ENCODE measurements around the gene PALD1.

DNA sequence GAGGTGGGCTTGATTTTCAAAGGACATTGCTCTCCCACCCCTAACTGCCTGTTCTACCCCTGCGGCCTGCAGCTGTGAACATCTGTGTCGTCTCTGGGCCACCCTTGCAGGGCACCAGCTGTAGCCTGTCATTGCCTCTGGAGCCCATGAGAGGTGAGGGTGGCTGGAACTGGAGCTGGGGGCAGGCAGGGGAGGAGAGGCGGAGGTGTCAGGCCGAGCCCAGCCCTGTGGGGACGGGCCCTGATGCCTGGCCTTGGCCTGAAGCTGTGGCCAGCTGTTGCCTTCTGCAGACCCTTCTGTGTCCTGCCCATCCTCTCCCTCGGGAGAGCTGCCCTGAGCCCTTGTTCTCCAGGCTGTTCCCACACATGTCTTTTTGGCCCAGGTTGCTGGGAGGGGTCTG, 44.5 kb downstream of the PALD1 start:
- TF ChIP-seq FOSL2 (IDR thresholded peaks at IDR 0.05; ENCODE audit: borderline replicate concordance, low read depth) = no peak
- TF ChIP-seq, protein P1, sequence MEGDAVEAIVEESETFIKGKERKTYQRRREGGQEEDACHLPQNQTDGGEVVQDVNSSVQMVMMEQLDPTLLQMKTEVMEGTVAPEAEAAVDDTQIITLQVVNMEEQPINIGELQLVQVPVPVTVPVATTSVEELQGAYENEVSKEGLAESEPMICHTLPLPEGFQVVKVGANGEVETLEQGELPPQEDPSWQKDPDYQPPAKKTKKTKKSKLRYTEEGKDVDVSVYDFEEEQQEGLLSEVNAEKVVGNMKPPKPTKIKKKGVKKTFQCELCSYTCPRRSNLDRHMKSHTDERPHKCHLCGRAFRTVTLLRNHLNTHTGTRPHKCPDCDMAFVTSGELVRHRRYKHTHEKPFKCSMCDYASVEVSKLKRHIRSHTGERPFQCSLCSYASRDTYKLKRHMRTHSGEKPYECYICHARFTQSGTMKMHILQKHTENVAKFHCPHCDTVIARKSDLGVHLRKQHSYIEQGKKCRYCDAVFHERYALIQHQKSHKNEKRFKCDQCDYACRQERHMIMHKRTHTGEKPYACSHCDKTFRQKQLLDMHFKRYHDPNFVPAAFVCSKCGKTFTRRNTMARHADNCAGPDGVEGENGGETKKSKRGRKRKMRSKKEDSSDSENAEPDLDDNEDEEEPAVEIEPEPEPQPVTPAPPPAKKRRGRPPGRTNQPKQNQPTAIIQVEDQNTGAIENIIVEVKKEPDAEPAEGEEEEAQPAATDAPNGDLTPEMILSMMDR (IDR thresholded peaks at IDR 0.05) = no peak
- TF ChIP-seq, protein P2, sequence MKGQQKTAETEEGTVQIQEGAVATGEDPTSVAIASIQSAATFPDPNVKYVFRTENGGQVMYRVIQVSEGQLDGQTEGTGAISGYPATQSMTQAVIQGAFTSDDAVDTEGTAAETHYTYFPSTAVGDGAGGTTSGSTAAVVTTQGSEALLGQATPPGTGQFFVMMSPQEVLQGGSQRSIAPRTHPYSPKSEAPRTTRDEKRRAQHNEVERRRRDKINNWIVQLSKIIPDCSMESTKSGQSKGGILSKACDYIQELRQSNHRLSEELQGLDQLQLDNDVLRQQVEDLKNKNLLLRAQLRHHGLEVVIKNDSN (IDR thresholded peaks at IDR 0.05; ENCODE audit: borderline replicate concordance, low read depth) = no peak
- TF ChIP-seq TEAD4 (IDR thresholded peaks at IDR 0.05; ENCODE audit: borderline replicate concordance, insufficient read depth) = no peak

Measured in SK-N-SH (cell line).